NB4 (cell line): Measurements from ENCODE around the gene PRKD3.

Experiments
- DNase-seq: peaks from one replicate; pipeline ENCODE4 v3.0.0; 2010; ENCODE audit warnings: low read depth
- H3K4me3 ChIP-seq: one replicate; pipeline ENCODE4 v1.5.1; 2011; ENCODE audit warnings: mild to moderate bottlenecking, low read depth, low read length, moderate library complexity
- CTCF ChIP-seq: IDR thresholded peaks from one replicate; pipeline ENCODE4 v1.5.1; 2012; ENCODE audit warnings: low read depth, low read length
- MAX ChIP-seq: IDR thresholded peaks from 2 replicates; pipeline ENCODE4 v1.6.1; 2011; ENCODE audit warnings: low read depth, low read length
- MYC ChIP-seq: IDR thresholded peaks from 2 replicates; pipeline ENCODE4 v1.6.1; 2011; ENCODE audit warnings: low read depth, low read length
- POLR2A ChIP-seq: IDR thresholded peaks from 2 replicates; pipeline ENCODE4 v1.6.1; 2011; ENCODE audit warnings: mild to moderate bottlenecking; ENCODE audit not compliant: insufficient read length; ENCODE audit errors: extremely low read depth

Gene PRKD3

GRCh38 chr2:37343537-37344434, 19.2 kb upstream of the PRKD3 start:
- H3K4me3 ChIP-seq: peak overlapping the region; percentile 58
- TF ChIP-seq MYC (no peak), MAX (no peak), CTCF (peak; percentile 20), POLR2A (no peak)
- DNase-seq: peak; percentile 51

- peak; percentile 37 for DNase-seq
- TF ChIP-seq CTCF (no peak), POLR2A (no peak)
- no peak overlapping the region for H3K4me3 ChIP-seq
Observed at GRCh38 chr2:37342591-37343220, 18.1 kb upstream of the PRKD3 start.

GRCh38 chr2:37340637-37341036, 16.0 kb upstream of the PRKD3 start:
- no peak for TF ChIP-seq MAX
- H3K4me3 ChIP-seq: no peak overlapping the region
- no peak for DNase-seq

- no peak for DNase-seq
- no peak overlapping the region for H3K4me3 ChIP-seq
- TF ChIP-seq MAX (no peak), CTCF (no peak), MYC (no peak)
Observed at GRCh38 chr2:37338933-37339332, 14.3 kb upstream of the PRKD3 start.

- TF ChIP-seq MAX (no peak), MYC (no peak), CTCF (no peak), POLR2A (no peak)
- peak; percentile 39 for DNase-seq
Observed at GRCh38 chr2:37337620-37338280, 13.1 kb upstream of the PRKD3 start.

GRCh38 chr2:37335604-37336003, 11.0 kb upstream of the PRKD3 start:
- no peak for TF ChIP-seq MAX
- no peak for TF ChIP-seq CTCF
- no peak for TF ChIP-seq MYC
- no peak for TF ChIP-seq POLR2A
- DNase-seq: no peak
- no peak overlapping the region for H3K4me3 ChIP-seq

More at GRCh38 chr2:37337620-37338280, 13.1 kb upstream of the PRKD3 start:
- H3K4me3 ChIP-seq: no peak overlapping the region
